Measurements from ENCODE around the gene EIF4A3. TPM values are rescaled to one million over a fixed set of nuclear protein-coding genes. Genes with fewer than 3 reads are reported as not detected.

Gene EIF4A3
- total RNA-seq, 1 experiment from 2014 or later: 190 TPM

DNA sequence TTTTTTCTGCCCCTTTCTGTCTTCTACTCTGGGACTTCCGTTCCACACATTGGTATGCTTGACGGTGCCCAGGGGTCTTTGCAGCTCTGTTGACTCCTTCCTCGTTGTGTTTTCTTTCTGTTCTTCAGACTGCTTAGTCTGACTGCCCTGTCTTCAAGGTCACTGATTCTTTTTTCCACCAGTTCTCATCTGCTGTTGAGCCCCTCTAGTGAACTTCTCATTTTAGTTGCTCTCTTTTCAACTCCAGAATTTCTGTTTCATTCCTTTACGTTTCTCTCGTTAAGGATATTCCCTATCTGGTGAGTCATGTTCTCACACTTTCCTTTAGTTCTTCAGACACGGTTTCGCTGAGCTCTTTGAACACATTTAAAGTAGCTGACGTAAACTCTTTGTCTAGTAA is 31.8 kb downstream of the EIF4A3 start:
- TF ChIP-seq, protein P1, sequence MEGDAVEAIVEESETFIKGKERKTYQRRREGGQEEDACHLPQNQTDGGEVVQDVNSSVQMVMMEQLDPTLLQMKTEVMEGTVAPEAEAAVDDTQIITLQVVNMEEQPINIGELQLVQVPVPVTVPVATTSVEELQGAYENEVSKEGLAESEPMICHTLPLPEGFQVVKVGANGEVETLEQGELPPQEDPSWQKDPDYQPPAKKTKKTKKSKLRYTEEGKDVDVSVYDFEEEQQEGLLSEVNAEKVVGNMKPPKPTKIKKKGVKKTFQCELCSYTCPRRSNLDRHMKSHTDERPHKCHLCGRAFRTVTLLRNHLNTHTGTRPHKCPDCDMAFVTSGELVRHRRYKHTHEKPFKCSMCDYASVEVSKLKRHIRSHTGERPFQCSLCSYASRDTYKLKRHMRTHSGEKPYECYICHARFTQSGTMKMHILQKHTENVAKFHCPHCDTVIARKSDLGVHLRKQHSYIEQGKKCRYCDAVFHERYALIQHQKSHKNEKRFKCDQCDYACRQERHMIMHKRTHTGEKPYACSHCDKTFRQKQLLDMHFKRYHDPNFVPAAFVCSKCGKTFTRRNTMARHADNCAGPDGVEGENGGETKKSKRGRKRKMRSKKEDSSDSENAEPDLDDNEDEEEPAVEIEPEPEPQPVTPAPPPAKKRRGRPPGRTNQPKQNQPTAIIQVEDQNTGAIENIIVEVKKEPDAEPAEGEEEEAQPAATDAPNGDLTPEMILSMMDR (IDR thresholded peaks at IDR 0.05; ENCODE audit: insufficient read depth in 1 of 2, low read depth in 1 of 2, low read length in 1 of 2, severe bottlenecking in 1 of 2, unreplicated experiment in 1 of 2): no peak
- no TSS peak for BruUV-seq (replicated peaks)

DNA sequence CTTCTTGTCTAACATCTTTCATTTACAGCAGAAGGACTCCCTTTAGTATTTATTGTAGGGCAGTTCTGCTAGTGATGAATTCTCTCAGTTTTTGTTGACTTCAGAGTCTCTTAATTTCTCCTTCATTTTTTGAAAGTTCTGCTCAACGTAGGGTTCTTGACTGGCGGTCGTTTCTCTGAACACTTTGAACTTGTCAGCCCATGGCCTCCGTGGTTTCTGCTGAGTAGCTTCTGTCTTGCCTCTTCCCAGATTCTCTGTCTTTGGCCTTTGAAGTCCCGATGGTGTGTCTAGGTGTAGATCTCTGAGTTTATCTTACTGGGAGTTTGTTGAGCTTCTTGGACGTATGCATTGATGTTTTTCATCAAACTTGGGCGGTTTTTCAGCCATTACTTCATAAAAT is 32.2 kb downstream of the EIF4A3 start:
- Mint-ChIP-seq H3K4me1 (ENCODE audit: low read depth, unreplicated experiment) (no peaks in the 10 kb centered on the region), H3K36me3 (ENCODE audit: insufficient read depth, unreplicated experiment) (no peaks in the 10 kb centered on the region), H3K4me3 (ENCODE audit: unreplicated experiment) (no peak overlapping the region), H3K27me3 (ENCODE audit: insufficient read depth, unreplicated experiment) (no peaks in the 10 kb centered on the region), H3K9me3 (ENCODE audit: unreplicated experiment) (no peaks in the 10 kb centered on the region), H3K27ac (ENCODE audit: unreplicated experiment) (no peak overlapping the region)
- H3K4me3 ChIP-seq (ENCODE audit: low read depth, low read length): no peak overlapping the region
- no peaks in the 10 kb centered on the region for H3K4me1 ChIP-seq
- BruUV-seq (replicated peaks): no TSS peak
- H3K9me3 ChIP-seq: no peaks in the 10 kb centered on the region
- TF ChIP-seq, protein P1 (IDR thresholded peaks at IDR 0.05; ENCODE audit: insufficient read depth in 1 of 2, low read depth in 1 of 2, low read length in 1 of 2, severe bottlenecking in 1 of 2, unreplicated experiment in 1 of 2): no peak
- DNase-seq: no peak
- H3K36me3 ChIP-seq (ENCODE audit: control insufficient read depth, insufficient read depth, low read length): no peaks in the 10 kb centered on the region
- H3K27me3 ChIP-seq (replicated peaks; ENCODE audit: control insufficient read depth, insufficient read depth, low read length): no peaks in the 10 kb centered on the region
- ChIA-PET CTCF (no interaction called here), POLR2A (no interaction called here)
- intact Hi-C loops (cut with micrococcal nuclease; ENCODE audit: unreplicated experiment): no loop called here

More for the DNA sequence above, 31.8 kb downstream of the EIF4A3 start:
- no peak overlapping the region for H3K4me3 ChIP-seq (ENCODE audit: low read depth, low read length)
- H3K36me3 ChIP-seq (ENCODE audit: control insufficient read depth, insufficient read depth, low read length): no peaks in the 10 kb centered on the region
- Mint-ChIP-seq H3K9me3 (ENCODE audit: unreplicated experiment) (no peaks in the 10 kb centered on the region), H3K27ac (ENCODE audit: unreplicated experiment) (no peak overlapping the region), H3K36me3 (ENCODE audit: insufficient read depth, unreplicated experiment) (no peaks in the 10 kb centered on the region), H3K4me1 (ENCODE audit: low read depth, unreplicated experiment) (no peaks in the 10 kb centered on the region), H3K27me3 (ENCODE audit: insufficient read depth, unreplicated experiment) (no peaks in the 10 kb centered on the region), H3K4me3 (ENCODE audit: unreplicated experiment) (no peak overlapping the region)
- no peak for DNase-seq
- H3K4me1 ChIP-seq: no peaks in the 10 kb centered on the region
- ChIA-PET CTCF (no interaction called here), POLR2A (no interaction called here)
- no peaks in the 10 kb centered on the region for H3K27me3 ChIP-seq (replicated peaks; ENCODE audit: control insufficient read depth, insufficient read depth, low read length)
- intact Hi-C loops (cut with micrococcal nuclease; ENCODE audit: unreplicated experiment): no loop called here
- H3K9me3 ChIP-seq: no peaks in the 10 kb centered on the region

- Mint-ChIP-seq H3K27me3 (ENCODE audit: insufficient read depth, unreplicated experiment) (no peaks in the 10 kb centered on the region), H3K36me3 (ENCODE audit: insufficient read depth, unreplicated experiment) (no peaks in the 10 kb centered on the region), H3K4me3 (ENCODE audit: unreplicated experiment) (no peak overlapping the region), H3K27ac (ENCODE audit: unreplicated experiment) (no peak overlapping the region), H3K4me1 (ENCODE audit: low read depth, unreplicated experiment) (no peaks in the 10 kb centered on the region), H3K9me3 (ENCODE audit: unreplicated experiment) (no peaks in the 10 kb centered on the region)
- DNase-seq: no peak
- intact Hi-C loops (cut with micrococcal nuclease; ENCODE audit: unreplicated experiment): no loop called here
- TF ChIP-seq, protein P1 (IDR thresholded peaks at IDR 0.05; ENCODE audit: insufficient read depth in 1 of 2, low read depth in 1 of 2, low read length in 1 of 2, severe bottlenecking in 1 of 2, unreplicated experiment in 1 of 2): no peak
- Histone ChIP-seq H3K9me3 (no peaks in the 10 kb centered on the region), H3K27me3 (replicated peaks; ENCODE audit: control insufficient read depth, insufficient read depth, low read length) (no peaks in the 10 kb centered on the region), H3K4me1 (no peaks in the 10 kb centered on the region), H3K36me3 (ENCODE audit: control insufficient read depth, insufficient read depth, low read length) (no peaks in the 10 kb centered on the region), H3K4me3 (ENCODE audit: low read depth, low read length) (no peak overlapping the region)
- BruUV-seq (replicated peaks): no TSS peak
- CTCF ChIA-PET: no interaction called here
- POLR2A ChIA-PET: no interaction called here
Measured at GRCh38 chr17:80113033-80113484, 33.9 kb downstream of the EIF4A3 start.
